SK-N-SH (cell line): ENCODE results near the gene F2RL3.

Experiments
- GABPA ChIP-seq: IDR thresholded peaks from 2 replicates; pipeline ENCODE4 v1.4.0; 2012; ENCODE audit warnings: low read depth, mild to moderate bottlenecking
- TAF1 ChIP-seq: IDR thresholded peaks from 2 replicates; pipeline ENCODE4 v1.6.1; 2012; ENCODE audit warnings: low read depth, mild to moderate bottlenecking, low read length, moderate library complexity, borderline replicate concordance
- TF ChIP-seq, protein P1 (sequence below): fragments of 150-350 bp; IDR thresholded peaks from 2 replicates; pipeline ENCODE4 v1.6.1; 2017; ENCODE audit warnings: antibody characterized with exemption, low read length, low read depth, borderline replicate concordance
- TF ChIP-seq, protein P2 (sequence below): fragments of 200-600 bp; sonication (generic); IDR thresholded peaks from 2 replicates; pipeline ENCODE4 v1.6.1; 2017; ENCODE audit warnings: antibody characterized with exemption, mild to moderate bottlenecking, moderate library complexity

DNA sequence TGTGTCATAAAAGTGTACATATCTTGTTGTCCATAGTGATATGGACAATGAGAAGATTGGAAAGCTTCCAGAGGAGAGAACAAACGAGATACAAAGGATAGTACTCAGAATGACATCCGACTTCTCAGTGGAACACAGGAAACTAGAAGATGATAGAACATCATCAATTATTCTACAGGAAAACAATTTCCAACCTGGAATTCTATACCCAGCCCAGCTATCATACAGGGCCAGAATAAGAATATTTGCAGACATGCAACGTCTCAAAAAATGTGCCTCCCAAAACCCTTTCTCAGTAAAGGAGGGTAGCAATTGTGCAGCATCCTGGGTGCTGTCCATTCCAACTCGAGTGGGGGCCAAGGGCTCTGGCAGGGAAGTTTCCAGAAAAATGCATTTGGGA is 24.0 kb downstream of the F2RL3 start:
- TF ChIP-seq, protein P1, sequence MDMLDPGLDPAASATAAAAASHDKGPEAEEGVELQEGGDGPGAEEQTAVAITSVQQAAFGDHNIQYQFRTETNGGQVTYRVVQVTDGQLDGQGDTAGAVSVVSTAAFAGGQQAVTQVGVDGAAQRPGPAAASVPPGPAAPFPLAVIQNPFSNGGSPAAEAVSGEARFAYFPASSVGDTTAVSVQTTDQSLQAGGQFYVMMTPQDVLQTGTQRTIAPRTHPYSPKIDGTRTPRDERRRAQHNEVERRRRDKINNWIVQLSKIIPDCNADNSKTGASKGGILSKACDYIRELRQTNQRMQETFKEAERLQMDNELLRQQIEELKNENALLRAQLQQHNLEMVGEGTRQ, result no peak
- TF ChIP-seq GABPA (no peak), TAF1 (no peak)
- TF ChIP-seq, protein P2, sequence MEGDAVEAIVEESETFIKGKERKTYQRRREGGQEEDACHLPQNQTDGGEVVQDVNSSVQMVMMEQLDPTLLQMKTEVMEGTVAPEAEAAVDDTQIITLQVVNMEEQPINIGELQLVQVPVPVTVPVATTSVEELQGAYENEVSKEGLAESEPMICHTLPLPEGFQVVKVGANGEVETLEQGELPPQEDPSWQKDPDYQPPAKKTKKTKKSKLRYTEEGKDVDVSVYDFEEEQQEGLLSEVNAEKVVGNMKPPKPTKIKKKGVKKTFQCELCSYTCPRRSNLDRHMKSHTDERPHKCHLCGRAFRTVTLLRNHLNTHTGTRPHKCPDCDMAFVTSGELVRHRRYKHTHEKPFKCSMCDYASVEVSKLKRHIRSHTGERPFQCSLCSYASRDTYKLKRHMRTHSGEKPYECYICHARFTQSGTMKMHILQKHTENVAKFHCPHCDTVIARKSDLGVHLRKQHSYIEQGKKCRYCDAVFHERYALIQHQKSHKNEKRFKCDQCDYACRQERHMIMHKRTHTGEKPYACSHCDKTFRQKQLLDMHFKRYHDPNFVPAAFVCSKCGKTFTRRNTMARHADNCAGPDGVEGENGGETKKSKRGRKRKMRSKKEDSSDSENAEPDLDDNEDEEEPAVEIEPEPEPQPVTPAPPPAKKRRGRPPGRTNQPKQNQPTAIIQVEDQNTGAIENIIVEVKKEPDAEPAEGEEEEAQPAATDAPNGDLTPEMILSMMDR, result no peak
